ENCODE measurements around the gene MAST4.
A peak's percentile ranks its signal among the peaks of the same experiment; 100 is the strongest.

The MAST4 gene

GRCh38 chr5:66660396-66660795 is 64.2 kb downstream of the MAST4 start:
- TF ChIP-seq CTCF (IDR thresholded peaks at IDR 0.05; ENCODE audit: low read depth, low read length, missing control alignments) = no peak
- H3K4me3 ChIP-seq (ENCODE audit: low read depth, low read length) = no peak overlapping the region
- peak; percentile 44 for DNase-seq (ENCODE audit: low read depth)
- in situ Hi-C loops (cut with HindIII; ENCODE audit: low sequenced_read_pairs) = no loop called here

- DNase-seq (ENCODE audit: low read depth) = peak; percentile 96
- H3K4me3 ChIP-seq (ENCODE audit: low read depth, low read length) = no peak overlapping the region
- in situ Hi-C loops (cut with HindIII; ENCODE audit: low sequenced_read_pairs) = no loop called here
- no peak for TF ChIP-seq CTCF (IDR thresholded peaks at IDR 0.05; ENCODE audit: low read depth, low read length, missing control alignments)
Observed at GRCh38 chr5:66661149-66661548, 65.0 kb downstream of the MAST4 start.

GRCh38 chr5:66666778-66667177 is 70.6 kb downstream of the MAST4 start:
- DNase-seq (ENCODE audit: low read depth) = no peak
- in situ Hi-C loops (cut with HindIII; ENCODE audit: low sequenced_read_pairs) = no loop called here
- no peak for TF ChIP-seq CTCF (IDR thresholded peaks at IDR 0.05; ENCODE audit: low read depth, low read length, missing control alignments)
- H3K4me3 ChIP-seq (ENCODE audit: low read depth, low read length) = no peak overlapping the region

GRCh38 chr5:66669086-66669861 is 73.1 kb downstream of the MAST4 start:
- no peak for DNase-seq (ENCODE audit: low read depth)
- no peak overlapping the region for H3K4me3 ChIP-seq (ENCODE audit: low read depth, low read length)
- no peak for TF ChIP-seq CTCF (IDR thresholded peaks at IDR 0.05; ENCODE audit: low read depth, low read length, missing control alignments)
- in situ Hi-C loops (cut with HindIII; ENCODE audit: low sequenced_read_pairs) = no loop called here

GRCh38 chr5:66669862-66670195 is 73.6 kb downstream of the MAST4 start:
- DNase-seq (ENCODE audit: low read depth) = no peak
- in situ Hi-C loops (cut with HindIII; ENCODE audit: low sequenced_read_pairs) = no loop called here
- no peak overlapping the region for H3K4me3 ChIP-seq (ENCODE audit: low read depth, low read length)
- no peak for TF ChIP-seq CTCF (IDR thresholded peaks at IDR 0.05; ENCODE audit: low read depth, low read length, missing control alignments)

GRCh38 chr5:66671305-66671704 is 75.1 kb downstream of the MAST4 start:
- in situ Hi-C loops (cut with HindIII; ENCODE audit: low sequenced_read_pairs) = no loop called here
- no peak for TF ChIP-seq CTCF (IDR thresholded peaks at IDR 0.05; ENCODE audit: low read depth, low read length, missing control alignments)
- peak; percentile 39 for DNase-seq (ENCODE audit: low read depth)
- H3K4me3 ChIP-seq (ENCODE audit: low read depth, low read length) = no peak overlapping the region
